NK-92 treated with Interleukin-12 subunit alpha and Interleukin-12 subunit beta, amount 100 ng/mL, for 24 hours (cell line): ENCODE measurements around the gene SMARCB1.

Experiments
- DNase-seq: peaks from one replicate; lab custom pipeline; 2025; lab: John Stamatoyannopoulos, UW

SMARCB1 gene

GRCh38 chr22:23780146-23780748, 6.5 kb upstream of the SMARCB1 start:
- DNase-seq, result no peak

- DNase-seq, result no peak
These were observed 5.7 kb upstream of the SMARCB1 start for GRCh38 chr22:23781065-23781464.

- DNase-seq, result no peak
These were observed 5.1 kb upstream of the SMARCB1 start for GRCh38 chr22:23781511-23782183.

- DNase-seq, result no peak
These were observed 4.5 kb upstream of the SMARCB1 start for GRCh38 chr22:23782252-23782651.

GRCh38 chr22:23782703-23783102, 4.1 kb upstream of the SMARCB1 start:
- DNase-seq, result no peak

- no peak for DNase-seq
These were observed 3.3 kb upstream of the SMARCB1 start for GRCh38 chr22:23783265-23784150.

GRCh38 chr22:23784215-23784732, 2.5 kb upstream of the SMARCB1 start:
- DNase-seq, result no peak

- DNase-seq, result no peak
These were observed 480 bp upstream of the SMARCB1 start for GRCh38 chr22:23786261-23786710.

GRCh38 chr22:23787600-23787896, 782 bp downstream of the SMARCB1 start:
- no peak for DNase-seq

GRCh38 chr22:23787910-23788309, 1.1 kb downstream of the SMARCB1 start:
- DNase-seq, result no peak

- no peak for DNase-seq
These were observed 2.4 kb downstream of the SMARCB1 start for GRCh38 chr22:23789121-23789520.

- no peak for DNase-seq
These were observed 2.9 kb downstream of the SMARCB1 start for GRCh38 chr22:23789638-23790037.

GRCh38 chr22:23790819-23791737, 4.3 kb downstream of the SMARCB1 start:
- DNase-seq, result no peak

GRCh38 chr22:23791738-23792645, 5.2 kb downstream of the SMARCB1 start:
- DNase-seq, result no peak

GRCh38 chr22:23793326-23793725, 6.6 kb downstream of the SMARCB1 start:
- no peak for DNase-seq

- DNase-seq, result no peak
These were observed 9.7 kb downstream of the SMARCB1 start for GRCh38 chr22:23796461-23796860.

GRCh38 chr22:23800297-23801237, 13.8 kb downstream of the SMARCB1 start:
- DNase-seq, result no peak

GRCh38 chr22:23801238-23801821, 14.6 kb downstream of the SMARCB1 start:
- no peak for DNase-seq

- DNase-seq, result no peak
These were observed 15.2 kb downstream of the SMARCB1 start for GRCh38 chr22:23801886-23802377.
